SK-MEL-5 (cell line): ENCODE results near the gene SH3BP4. TPM values are rescaled to one million over a fixed set of nuclear protein-coding genes. Genes with fewer than 3 reads are reported as not detected.

ENCODE experiments used
- DNase-seq: peaks from one replicate; pipeline ENCODE4 v3.0.0-alpha.2; 2016; ENCODE audit warnings: low read depth, low spot score
- in situ Hi-C: cut with HindIII; loops from 2 replicates; pipeline ENCODE4 v1.10.0; 2016; ENCODE audit warnings: low sequenced_read_pairs, high pct_unique_total_duplicates, low pct_unique_long_range_greater_than_20kb
- total RNA-seq: library from RNA; depleted of rRNA; stranded (reverse); fragments of >200 nt; shearing (Covaris generic); gene quantifications from 2 replicates; pipeline ENCODE4 v1.2.3, GENCODE V29; 2014

SH3BP4 gene
- total RNA-seq, 1 experiment from 2014 or later, result 116 TPM

DNA sequence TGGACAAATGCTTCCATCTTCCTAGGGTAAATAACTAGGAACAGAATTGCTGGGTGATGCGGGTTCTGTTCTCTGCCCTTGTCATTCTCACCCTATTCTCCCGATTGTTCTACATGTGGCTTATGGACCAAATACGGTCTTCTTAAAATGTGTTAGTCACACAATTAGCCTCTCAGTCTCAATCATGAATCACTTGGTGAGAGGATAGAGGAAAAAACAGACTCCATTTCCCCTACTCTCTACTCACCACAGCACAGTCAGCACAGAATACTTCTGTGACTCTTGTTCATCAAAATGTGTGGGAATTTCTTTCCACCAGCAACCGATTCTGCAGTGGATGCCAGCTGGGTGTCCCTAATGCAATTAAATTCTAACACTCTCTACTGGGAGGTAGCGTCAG is 125.2 kb downstream of the SH3BP4 start:
- no peak for DNase-seq
- in situ Hi-C loops, result loop anchor here (25.0 kb wide), 1 partner anchor 215 kb away; no protein-coding TSS in a partner anchor

DNA sequence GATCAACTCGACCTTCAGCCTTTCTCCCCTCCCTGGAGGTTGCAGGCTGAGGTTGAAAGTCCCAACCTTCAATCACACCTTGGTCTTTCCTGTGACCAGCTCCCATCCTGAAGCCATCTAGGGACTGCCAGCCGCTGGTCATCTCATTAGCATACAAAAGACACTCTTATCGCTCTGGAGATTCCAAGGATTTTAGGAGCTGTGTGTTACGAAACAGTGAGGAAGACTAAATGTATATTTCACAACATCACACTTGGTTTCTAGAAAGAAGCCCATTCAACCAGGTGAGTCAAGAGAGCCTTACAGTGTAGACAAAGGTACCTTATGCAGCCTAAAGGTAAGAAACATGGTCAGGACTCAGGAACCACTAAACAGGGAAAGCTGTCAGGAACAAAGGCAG is 126.4 kb downstream of the SH3BP4 start:
- in situ Hi-C loops, result loop anchor here (25.0 kb wide), 1 partner anchor 216 kb away; no protein-coding TSS in a partner anchor
- DNase-seq, result no peak

DNA sequence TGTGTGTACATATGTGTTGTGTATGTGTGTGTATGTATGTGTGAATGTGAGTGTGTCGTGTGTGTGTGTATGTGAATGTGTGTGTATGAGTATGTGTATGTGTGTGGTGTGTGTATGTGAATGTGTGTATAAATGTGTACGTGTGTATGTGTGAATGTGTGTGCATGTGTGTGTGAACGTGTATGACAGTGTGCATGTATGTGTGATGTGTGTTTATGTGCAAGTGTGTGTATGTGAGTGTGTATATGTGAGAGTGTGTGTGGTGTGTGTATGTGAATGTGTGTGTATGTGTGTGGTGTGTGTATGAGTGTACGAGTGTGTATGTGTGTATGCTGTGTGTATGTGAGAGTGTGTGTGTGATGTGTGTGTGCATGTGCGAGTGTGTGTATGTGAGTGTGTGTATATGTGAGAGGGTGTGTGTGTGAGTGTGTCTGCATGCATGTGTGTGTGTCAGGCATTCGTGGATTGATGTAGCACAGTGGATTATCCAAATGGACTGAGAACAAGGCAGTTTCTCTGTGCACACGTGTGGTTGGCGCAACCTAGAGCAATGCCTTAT is 127.2 kb downstream of the SH3BP4 start:
- in situ Hi-C loops, result loop anchor here (25.0 kb wide), 1 partner anchor 217 kb away; no protein-coding TSS in a partner anchor

DNA sequence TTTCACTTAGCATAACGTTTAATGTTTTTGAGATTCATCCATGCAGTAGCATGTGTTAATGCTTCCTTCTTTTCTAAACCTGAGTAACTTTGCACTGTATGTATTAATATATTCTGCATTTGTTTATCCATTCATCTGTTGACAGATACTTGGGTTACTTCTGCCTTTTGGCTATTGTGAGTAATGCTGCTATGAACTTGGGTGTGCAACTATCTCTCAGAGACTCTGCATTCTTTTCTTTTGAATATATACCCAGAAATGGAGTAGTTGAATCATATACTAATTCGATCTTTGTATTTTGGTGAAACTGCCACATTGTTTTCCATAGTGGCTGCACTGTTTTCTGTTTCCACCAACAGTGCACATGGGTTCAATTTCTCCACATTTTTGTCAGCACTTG is 128.3 kb downstream of the SH3BP4 start:
- DNase-seq, result no peak
- in situ Hi-C loops, result loop anchor here (25.0 kb wide), 1 partner anchor 218 kb away; no protein-coding TSS in a partner anchor

More for the DNA sequence above, 127.2 kb downstream of the SH3BP4 start:
- no peak for DNase-seq

DNA sequence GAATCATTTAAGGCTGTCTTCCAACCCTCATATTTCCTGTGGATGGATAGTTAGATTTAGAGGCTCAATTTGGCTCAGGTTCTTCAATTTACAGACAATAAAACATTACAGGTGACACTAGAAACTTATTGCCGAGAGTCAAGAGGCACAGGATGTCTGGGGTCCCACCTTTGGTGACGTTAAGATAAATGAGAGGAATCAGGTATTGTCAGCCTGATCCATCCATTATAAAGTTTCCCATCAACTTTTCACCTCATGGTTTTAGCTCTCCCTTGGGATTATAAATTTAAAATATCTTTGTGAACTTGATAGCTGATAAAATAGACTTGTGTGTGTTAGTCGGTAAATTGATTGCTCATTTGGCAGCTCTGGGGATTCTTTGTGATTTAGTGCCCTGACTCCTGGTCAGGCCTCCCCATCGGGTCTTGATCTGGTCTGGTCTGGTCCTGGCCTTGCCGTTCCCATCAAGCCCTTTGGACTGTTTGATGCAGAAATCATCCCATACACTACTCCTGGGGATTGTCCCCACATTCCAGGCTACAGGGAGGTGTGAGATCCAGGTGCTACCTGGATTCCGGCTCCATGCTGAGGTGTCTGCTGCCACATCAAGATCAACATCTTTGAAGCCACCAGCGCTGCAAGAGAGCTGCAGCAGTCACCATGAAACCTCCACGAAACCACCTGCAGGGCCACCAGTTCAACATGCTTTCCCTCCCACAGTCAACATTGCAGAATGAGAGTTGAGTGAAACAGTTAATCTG is 130.9 kb downstream of the SH3BP4 start:
- in situ Hi-C loops, result loop anchor here (25.0 kb wide), 1 partner anchor 220 kb away; no protein-coding TSS in a partner anchor
- DNase-seq, result no peak

DNA sequence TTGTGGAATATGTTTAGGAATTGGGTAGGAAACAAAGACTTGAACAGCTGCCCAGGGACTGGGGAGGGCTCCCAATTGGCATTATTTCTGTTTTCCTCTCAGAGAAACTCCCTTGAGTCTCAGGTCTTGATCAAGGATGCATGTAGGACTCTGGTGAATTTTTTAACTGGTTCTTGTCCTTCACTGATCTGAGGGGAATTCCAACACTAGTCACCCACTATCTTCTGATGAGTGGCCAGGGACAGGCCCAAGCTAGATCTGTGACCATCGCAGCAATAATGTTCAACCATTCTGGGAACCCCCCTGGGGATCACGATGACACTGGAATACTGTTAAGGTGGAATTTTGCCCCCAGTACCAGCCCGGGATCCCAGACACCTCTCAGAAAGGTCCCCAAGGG is 132.0 kb downstream of the SH3BP4 start:
- DNase-seq, result no peak
- in situ Hi-C loops, result loop anchor here (25.0 kb wide), 1 partner anchor 222 kb away; no protein-coding TSS in a partner anchor

DNA sequence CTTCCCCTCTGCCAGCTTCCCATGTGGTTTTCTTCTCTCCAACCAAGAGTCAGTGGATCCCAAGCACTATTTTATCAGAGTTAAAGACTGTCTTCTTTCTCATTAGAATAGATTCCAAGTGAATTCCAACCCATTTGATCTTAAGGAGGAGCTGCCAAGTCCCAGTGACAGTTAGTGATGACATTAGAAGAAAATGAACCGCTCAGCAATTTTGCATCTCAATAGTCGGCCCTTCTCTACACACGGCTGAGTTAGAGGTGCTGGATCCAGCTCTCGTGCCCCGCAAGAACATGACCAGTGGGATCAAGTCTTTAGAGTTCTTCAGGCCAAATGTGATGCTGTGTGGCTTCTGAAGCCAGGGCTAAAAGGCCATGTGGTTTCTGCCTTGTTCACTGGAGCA is 132.6 kb downstream of the SH3BP4 start:
- in situ Hi-C loops, result loop anchor here (25.0 kb wide), 1 partner anchor 222 kb away; no protein-coding TSS in a partner anchor
- DNase-seq, result no peak

DNA sequence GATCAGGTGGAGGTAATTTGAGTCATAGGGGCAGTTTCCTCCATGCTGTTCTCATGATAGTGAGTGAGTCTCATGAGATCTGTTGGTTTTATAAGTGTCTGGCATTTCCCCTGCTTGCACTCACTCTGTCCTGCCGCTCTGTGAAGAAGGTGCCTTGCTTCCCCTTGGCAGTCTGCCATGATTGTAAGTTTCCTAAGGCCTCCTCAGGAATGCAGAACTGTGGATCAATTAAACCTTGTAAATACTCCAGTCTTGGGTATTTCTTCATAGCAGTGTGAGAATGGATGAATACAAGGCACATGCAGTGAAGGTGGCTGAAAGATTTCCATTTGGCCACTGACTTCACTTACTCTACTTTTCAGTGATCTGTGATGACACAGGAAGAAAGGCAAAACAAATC is 133.7 kb downstream of the SH3BP4 start:
- in situ Hi-C loops, result loop anchor here (25.0 kb wide), 1 partner anchor 223 kb away; no protein-coding TSS in a partner anchor

DNA sequence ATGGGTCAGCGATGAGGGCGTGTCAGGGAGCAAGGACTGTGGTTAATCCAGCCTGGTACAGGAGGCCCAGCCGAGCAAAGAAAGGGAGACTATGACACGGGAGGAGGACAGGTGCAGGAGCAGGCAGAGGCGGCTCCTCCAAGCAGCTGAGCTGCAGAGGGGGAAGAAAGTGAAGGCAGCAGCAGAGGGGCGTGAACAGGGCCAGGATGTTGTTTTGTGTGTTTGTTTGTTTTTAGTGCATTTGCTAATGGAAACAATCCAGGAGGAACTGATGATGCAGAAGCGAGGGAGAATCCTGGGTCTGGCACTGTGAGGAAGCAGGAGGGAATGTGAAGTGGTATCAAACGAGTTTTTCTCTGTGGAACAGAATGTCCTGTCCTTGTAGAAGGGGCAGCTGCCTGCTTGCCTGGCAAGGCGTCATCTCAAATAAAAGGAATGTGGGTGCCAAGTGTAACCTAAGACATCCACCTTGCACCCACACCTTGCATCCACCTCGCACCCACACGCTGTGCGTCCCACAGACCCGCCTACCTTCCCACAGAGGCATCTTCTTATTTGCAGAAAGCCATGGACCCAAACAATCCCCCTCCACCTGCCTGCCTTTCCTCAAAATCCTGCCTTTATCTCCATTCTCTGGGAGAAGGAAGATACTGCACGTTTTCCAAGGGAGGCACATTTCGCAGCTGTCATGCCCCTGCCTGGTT is 134.8 kb downstream of the SH3BP4 start:
- no peak for DNase-seq
- in situ Hi-C loops, result loop anchor here (25.0 kb wide), 1 partner anchor 224 kb away; no protein-coding TSS in a partner anchor

More for the DNA sequence above, 133.7 kb downstream of the SH3BP4 start:
- no peak for DNase-seq

DNA sequence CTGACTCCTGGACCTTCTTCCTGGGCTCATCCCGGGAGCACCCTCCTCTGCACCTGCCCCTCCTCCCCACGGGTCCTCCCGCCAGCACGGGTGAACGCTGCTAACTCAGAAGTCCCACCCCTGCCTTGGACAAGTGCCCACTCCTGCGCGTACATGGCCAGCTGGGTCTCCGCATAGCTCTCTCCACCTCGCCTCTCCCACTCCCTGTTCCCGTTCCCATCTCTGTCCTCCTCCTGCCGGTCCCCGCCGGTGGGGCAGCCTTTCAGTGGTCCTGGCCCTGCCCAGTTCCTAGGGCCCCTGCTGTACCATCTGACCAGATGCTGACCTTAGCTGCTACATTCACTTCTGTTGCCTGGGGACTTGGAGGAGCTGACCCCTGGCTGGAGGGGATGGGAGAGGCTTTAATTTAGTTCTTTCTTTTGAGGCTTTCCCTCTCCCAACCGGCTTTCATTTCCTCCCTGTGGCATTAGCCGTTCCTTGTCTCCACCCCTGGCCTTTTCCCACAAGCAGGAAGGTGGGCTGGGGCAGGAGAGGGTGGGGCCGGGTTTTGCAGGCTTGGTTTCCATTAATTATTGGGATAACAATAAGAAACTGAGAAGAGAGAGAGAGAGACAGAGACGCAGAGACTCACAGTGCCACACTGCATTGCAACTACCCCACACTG is 136.1 kb downstream of the SH3BP4 start:
- DNase-seq, result no peak
- in situ Hi-C loops, result loop anchor here (25.0 kb wide), 1 partner anchor 226 kb away; no protein-coding TSS in a partner anchor

DNA sequence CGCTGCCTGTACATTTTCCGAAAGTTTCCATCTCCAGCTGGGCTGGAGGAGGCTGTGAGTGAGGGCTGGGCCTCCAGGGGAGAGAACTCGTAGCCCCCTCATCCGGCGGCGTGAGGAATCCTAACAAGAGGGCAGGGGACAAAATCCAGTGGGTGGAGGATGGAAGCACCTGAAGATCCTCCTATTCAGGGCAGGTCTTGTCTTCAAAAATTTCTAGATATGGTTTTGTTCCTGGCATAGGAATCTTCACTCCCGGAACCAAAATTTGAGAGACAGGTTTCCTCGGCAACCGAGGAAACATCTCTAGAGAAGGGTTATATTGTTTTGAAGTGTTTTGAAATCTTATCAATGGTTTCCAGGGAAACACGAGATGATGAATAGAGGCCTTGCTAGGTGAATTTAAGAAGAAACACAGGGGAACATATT is 136.7 kb downstream of the SH3BP4 start:
- in situ Hi-C loops, result loop anchor here (25.0 kb wide), 1 partner anchor 226 kb away; no protein-coding TSS in a partner anchor
- DNase-seq, result peak; percentile 3

DNA sequence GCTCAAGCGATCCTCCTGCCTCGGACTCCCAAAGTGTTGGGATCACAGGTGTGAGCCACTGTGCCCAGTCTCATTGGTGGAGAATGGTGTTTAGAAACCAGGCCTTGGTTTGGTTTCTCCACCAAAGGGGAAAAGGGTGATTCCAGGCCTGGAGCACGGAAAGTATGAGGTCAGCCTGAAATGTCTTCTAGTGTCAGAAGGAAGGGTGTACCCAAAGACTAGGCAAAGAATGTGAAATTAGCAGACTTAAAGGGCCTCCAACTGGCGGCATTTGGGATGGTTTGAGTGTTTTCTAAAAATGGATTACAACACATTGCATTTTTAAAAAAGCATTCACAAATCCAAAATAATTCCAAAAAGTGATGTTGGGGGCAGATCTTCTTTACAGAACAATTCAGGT is 139.6 kb downstream of the SH3BP4 start:
- DNase-seq, result no peak
- in situ Hi-C loops, result loop anchor here (25.0 kb wide), 1 partner anchor 229 kb away; no protein-coding TSS in a partner anchor

DNA sequence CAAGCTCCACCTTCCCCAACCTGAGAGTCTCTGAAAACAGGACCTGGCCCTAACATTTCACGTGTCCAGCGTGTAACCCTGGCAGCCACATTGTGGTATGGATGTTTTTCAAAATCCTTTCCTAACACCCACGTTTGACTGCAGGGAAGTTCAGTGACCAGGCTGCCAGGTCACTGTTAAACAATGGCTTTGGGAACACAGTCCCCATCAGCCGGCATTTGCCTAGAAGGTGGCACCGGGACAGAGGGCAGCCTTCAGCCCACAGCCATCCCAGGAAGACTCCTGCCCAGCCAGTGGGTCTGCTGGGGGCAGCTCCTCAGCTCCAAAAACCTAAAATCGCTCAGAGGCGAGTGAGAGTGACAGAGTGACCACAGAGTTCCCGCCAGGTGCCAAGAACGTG is 140.2 kb downstream of the SH3BP4 start:
- no peak for DNase-seq
- in situ Hi-C loops, result loop anchor here (25.0 kb wide), 1 partner anchor 230 kb away; no protein-coding TSS in a partner anchor

DNA sequence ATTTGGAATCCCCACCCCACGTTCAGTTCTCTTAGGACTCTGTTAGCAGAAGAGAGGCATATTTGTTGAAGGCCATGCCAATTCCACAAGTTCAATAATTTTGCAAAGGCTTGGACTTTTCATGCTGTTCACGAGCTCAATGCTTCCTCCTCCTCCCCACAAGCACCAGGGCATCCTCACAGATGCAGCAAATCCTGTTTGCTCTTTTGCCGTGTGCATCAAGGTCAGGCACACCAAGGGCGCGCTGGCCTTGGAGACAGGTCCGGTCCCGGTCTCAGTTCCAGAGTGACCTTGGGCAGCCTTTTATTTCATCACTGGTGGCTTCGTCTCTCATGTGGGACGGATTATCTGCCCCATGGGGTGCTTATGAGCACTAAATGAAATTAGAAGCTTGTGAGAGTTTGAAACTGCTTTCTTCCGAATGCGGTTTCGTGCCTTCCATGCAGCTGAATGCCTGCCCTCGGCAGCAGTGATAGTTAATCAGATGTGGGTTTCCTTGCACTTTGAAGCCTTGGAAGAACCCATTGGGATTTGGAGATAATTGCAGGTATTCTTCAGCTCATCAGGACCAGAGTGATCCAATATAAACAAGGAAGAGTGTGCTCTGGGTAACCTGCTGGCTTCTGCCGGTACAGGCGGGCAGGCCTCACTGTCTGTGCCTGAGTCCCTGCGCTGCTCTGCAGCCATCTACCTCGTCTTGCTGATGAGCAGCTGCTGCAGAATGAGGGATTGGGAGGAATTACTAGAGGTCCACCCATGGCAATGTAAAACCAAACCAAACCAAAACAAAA is 140.8 kb downstream of the SH3BP4 start:
- in situ Hi-C loops, result loop anchor here (25.0 kb wide), 1 partner anchor 230 kb away; no protein-coding TSS in a partner anchor
- DNase-seq, result no peak

DNA sequence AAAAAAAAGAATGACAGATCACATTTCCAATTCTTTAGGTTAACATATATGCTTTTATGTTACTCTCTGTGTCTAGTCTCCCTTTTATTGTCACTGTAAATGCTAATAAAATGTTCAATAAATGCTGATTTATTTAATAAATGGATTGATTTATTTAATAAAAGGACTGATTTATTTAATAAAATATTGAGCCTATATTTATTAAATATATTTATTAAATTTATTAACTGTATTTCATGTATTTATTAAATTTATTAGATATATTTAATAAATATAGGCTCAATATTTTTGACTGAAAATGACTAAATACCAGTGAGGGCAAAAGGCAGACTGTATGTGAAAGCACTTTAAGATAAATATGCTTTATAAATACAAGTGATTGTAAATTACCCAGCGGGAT is 142.6 kb downstream of the SH3BP4 start:
- DNase-seq, result no peak
- in situ Hi-C loops, result loop anchor here (25.0 kb wide), 1 partner anchor 232 kb away; no protein-coding TSS in a partner anchor

DNA sequence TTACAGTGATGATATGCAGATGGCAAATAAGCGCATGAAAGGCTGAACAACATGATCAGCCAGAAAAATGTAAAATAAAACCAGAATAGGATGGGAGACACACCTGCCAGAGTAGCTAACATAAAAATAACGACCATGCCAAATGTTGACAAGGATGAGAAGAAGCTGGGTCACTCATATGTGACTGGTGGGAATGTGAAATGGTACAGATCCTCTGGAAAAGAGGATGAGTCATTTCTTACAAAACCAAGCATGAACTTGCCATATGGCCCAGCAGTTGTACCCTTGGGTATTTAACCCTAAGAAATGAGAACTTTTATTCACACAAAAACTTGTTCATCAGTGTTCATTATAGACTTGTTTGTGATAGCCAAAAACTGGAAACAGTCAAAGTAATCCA is 143.8 kb downstream of the SH3BP4 start:
- in situ Hi-C loops, result loop anchor here (25.0 kb wide), 1 partner anchor 233 kb away; no protein-coding TSS in a partner anchor
- no peak for DNase-seq
